HG02970 (cell line): ENCODE data around the gene CDH4.

Experiments used
- ATAC-seq: cut with Tn5 transposase; IDR thresholded peaks from one replicate; pipeline ENCODE4 v1.9.1; 2021; ENCODE audit warnings: mild to moderate bottlenecking, moderate library complexity, moderate number of reproducible peaks; ENCODE audit not compliant: unreplicated experiment, low FRiP score

The CDH4 gene

GRCh38 chr20:61869750-61870507, 617.9 kb downstream of the CDH4 start:
- no peak for ATAC-seq

GRCh38 chr20:61871160-61871559, 619.1 kb downstream of the CDH4 start:
- ATAC-seq, result no peak

- ATAC-seq, result no peak
Observed at GRCh38 chr20:61871913-61872312, 619.9 kb downstream of the CDH4 start.

GRCh38 chr20:61872371-61872900, 620.4 kb downstream of the CDH4 start:
- no peak for ATAC-seq

- ATAC-seq, result no peak
Observed at GRCh38 chr20:61873651-61874420, 621.8 kb downstream of the CDH4 start.

- no peak for ATAC-seq
Observed at GRCh38 chr20:61874421-61875068, 622.5 kb downstream of the CDH4 start.

GRCh38 chr20:61875221-61875885, 623.3 kb downstream of the CDH4 start:
- no peak for ATAC-seq

GRCh38 chr20:61875996-61876395, 623.9 kb downstream of the CDH4 start:
- no peak for ATAC-seq

GRCh38 chr20:61876952-61877728, 625.1 kb downstream of the CDH4 start:
- ATAC-seq, result no peak

GRCh38 chr20:61877776-61878477, 625.9 kb downstream of the CDH4 start:
- no peak for ATAC-seq

- no peak for ATAC-seq
Observed at GRCh38 chr20:61878478-61879302, 626.6 kb downstream of the CDH4 start.

GRCh38 chr20:61879303-61879620, 627.2 kb downstream of the CDH4 start:
- no peak for ATAC-seq

- no peak for ATAC-seq
Observed at GRCh38 chr20:61879694-61880093, 627.6 kb downstream of the CDH4 start.

GRCh38 chr20:61880706-61881105, 628.6 kb downstream of the CDH4 start:
- ATAC-seq, result no peak

- no peak for ATAC-seq
Observed at GRCh38 chr20:61881416-61881815, 629.4 kb downstream of the CDH4 start.

- ATAC-seq, result no peak
Observed at GRCh38 chr20:61881861-61882260, 629.8 kb downstream of the CDH4 start.

GRCh38 chr20:61882716-61883615, 630.9 kb downstream of the CDH4 start:
- ATAC-seq, result no peak
